ENCODE measurements around the gene GRAMD1C. TPM values are rescaled to one million over a fixed set of nuclear protein-coding genes. Genes with fewer than 3 reads are reported as not detected.

Gene GRAMD1C
- total and polyA plus RNA-seq, 9 of the 15 experiments (the other 6 are each of a cell fraction or from before 2014, with no cell fraction given) = not detected

DNA sequence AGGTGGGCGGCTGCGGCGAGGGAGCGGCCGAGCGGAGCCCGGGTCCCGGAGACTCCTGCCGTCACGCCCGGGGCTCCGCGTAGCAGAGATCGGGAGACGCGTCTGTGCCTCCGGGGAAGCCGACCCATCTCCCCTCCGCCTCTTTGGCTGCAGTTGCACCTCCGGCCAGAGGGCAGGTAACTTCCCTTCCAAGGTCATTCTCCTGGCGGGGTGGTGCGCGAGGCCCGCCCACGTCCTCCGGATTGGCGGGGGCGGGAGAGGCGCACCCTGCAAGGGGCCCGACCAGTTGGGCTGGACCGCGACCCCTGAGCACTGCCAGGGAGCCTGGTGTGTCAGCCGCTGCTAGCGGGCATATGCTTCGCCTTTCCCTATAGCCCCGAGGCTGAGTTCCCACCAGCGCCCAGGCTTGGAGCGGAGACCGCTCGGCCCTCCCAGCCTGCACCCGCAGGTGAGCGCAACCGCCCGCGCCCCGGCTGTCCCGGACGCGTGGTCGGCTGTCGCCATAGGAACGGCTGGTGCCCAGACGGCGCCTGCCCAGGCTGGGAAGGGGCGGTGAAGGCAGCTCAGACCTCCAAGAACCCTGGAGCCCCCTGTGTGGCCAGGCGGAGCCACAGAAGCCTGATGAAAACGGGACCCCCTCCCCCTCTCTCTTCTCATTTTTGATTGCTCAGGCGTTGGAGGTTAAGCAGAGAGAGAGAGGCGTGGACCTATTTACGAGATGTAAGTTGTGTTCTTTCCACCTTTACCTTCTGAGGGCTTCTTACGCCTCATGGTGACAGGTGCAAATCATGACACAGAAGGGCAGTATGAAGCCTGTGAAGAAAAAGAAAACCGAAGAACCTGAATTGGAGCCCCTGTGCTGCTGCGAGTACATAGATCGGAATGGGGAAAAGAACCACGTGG is 109.7 kb downstream of the GRAMD1C start:
- Histone ChIP-seq H2AFZ (ENCODE audit: low read depth, low read length) (peak overlapping the region; percentile 79), H3K4me3 (peak overlapping the region; percentile 43), H3K9me1 (ENCODE audit: control insufficient read depth, insufficient read depth, low read length) (no peaks in the 10 kb centered on the region), H3K36me3 (ENCODE audit: control insufficient read depth, insufficient read depth, low read length) (no peaks in the 10 kb centered on the region), H3K27me3 (ENCODE audit: control insufficient read depth in 2 of 2, insufficient read depth in 2 of 2, low read length in 2 of 2) (peaks cover 5 to 9% of the 10 kb centered on the region in 2 experiments; a peak in 4 of 5 replicates), H4K20me1 (replicated peaks; ENCODE audit: control insufficient read depth, insufficient read depth, low read length) (no peaks in the 10 kb centered on the region), H3K9me3 (replicated peaks; ENCODE audit: control insufficient read depth, insufficient read depth, low read depth, low read length) (no peaks in the 10 kb centered on the region), H3K4me2 (ENCODE audit: insufficient read depth, low read length) (peak overlapping the region; percentile 68), H3K9ac (ENCODE audit: insufficient read depth in 1 of 2, low read depth in 2 of 2, low read length in 2 of 2) (peak overlapping the region in 1 of 2 experiments; percentile 79; a peak in 2 of 4 replicates), H3K79me2 (ENCODE audit: control insufficient read depth, insufficient read depth, low read length) (no peaks in the 10 kb centered on the region), H3K4me1 (replicated peaks in 1 of 2; ENCODE audit: control insufficient read depth in 2 of 2, insufficient read depth in 2 of 2, low read length in 2 of 2) (peaks cover 0 to 15% of the 10 kb centered on the region in 2 experiments; a peak in 3 of 5 replicates), H3K27ac (ENCODE audit: extremely low read depth, low read depth, low read length) (no peak overlapping the region)
- ChIA-PET CTCF (ENCODE audit: low intra/inter-chr PET ratio) (no interaction called here), POLR2A (no interaction called here)
- no TSS peak for BruUV-seq (replicated peaks)
- FAIRE-seq (no peak), DNase-seq (ENCODE audit: extremely low read depth in 1 of 4, low spot score in 3 of 4) (peak in 2 of 4 experiments; percentile 10 to 49), ATAC-seq (peak; percentile 62)
- in situ Hi-C loops (cut with MboI) (no loop called here), intact Hi-C loops (cut with micrococcal nuclease) (no loop called here)
- WGBS (ENCODE audit: insufficient coverage, low coverage, missing lambda C conversion rate) = 27% methylated on average over 11 of the region's 65 CpGs
- peak; percentile 13 for TF ChIP-seq RBBP5 (IDR thresholded peaks at IDR 0.05; ENCODE audit: borderline replicate concordance, insufficient read depth, low read length, poor library complexity, severe bottlenecking)
- no peak for TF ChIP-seq SIRT6 (IDR thresholded peaks at IDR 0.05; ENCODE audit: low read depth, low read length)
- no peak for TF ChIP-seq ZNF408 (CRISPR knock-in tag; IDR thresholded peaks at IDR 0.05; ENCODE audit: low read depth)
- no peak for TF ChIP-seq ERF (CRISPR knock-in tag; IDR thresholded peaks at IDR 0.05)
- TF ChIP-seq ZNF124 (CRISPR knock-in tag; IDR thresholded peaks at IDR 0.05) = no peak
- peak; percentile 71; the same call in 1 of the 2 replicates for TF ChIP-seq ESRRA (IDR thresholded peaks at IDR 0.05; ENCODE audit: borderline replicate concordance, low read depth)
- TF ChIP-seq STAT5A (IDR thresholded peaks at IDR 0.05; ENCODE audit: borderline replicate concordance, low read length) = no peak
- TF ChIP-seq, protein P1, sequence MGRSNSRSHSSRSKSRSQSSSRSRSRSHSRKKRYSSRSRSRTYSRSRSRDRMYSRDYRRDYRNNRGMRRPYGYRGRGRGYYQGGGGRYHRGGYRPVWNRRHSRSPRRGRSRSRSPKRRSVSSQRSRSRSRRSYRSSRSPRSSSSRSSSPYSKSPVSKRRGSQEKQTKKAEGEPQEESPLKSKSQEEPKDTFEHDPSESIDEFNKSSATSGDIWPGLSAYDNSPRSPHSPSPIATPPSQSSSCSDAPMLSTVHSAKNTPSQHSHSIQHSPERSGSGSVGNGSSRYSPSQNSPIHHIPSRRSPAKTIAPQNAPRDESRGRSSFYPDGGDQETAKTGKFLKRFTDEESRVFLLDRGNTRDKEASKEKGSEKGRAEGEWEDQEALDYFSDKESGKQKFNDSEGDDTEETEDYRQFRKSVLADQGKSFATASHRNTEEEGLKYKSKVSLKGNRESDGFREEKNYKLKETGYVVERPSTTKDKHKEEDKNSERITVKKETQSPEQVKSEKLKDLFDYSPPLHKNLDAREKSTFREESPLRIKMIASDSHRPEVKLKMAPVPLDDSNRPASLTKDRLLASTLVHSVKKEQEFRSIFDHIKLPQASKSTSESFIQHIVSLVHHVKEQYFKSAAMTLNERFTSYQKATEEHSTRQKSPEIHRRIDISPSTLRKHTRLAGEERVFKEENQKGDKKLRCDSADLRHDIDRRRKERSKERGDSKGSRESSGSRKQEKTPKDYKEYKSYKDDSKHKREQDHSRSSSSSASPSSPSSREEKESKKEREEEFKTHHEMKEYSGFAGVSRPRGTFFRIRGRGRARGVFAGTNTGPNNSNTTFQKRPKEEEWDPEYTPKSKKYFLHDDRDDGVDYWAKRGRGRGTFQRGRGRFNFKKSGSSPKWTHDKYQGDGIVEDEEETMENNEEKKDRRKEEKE (IDR thresholded peaks at IDR 0.05; ENCODE audit: borderline replicate concordance in 1 of 2, control insufficient read depth in 1 of 2, low read depth in 2 of 2, low read length in 1 of 2) = no peak
- no peak for TF ChIP-seq PHF21A (IDR thresholded peaks at IDR 0.05; ENCODE audit: borderline replicate concordance, low read depth)
- peak; percentile 82 for TF ChIP-seq EGR1 (conservative IDR thresholded peaks at IDR 0.05)
- no peak for TF ChIP-seq ESRRB (CRISPR knock-in tag; IDR thresholded peaks at IDR 0.05; ENCODE audit: borderline replicate concordance)
- TF ChIP-seq SP1 (CRISPR knock-in tag; IDR thresholded peaks at IDR 0.05) = no peak
- TF ChIP-seq, protein P2, sequence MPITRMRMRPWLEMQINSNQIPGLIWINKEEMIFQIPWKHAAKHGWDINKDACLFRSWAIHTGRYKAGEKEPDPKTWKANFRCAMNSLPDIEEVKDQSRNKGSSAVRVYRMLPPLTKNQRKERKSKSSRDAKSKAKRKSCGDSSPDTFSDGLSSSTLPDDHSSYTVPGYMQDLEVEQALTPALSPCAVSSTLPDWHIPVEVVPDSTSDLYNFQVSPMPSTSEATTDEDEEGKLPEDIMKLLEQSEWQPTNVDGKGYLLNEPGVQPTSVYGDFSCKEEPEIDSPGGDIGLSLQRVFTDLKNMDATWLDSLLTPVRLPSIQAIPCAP (CRISPR knock-in tag; IDR thresholded peaks at IDR 0.05; ENCODE audit: borderline replicate concordance) = no peak
- TF ChIP-seq, protein P3, sequence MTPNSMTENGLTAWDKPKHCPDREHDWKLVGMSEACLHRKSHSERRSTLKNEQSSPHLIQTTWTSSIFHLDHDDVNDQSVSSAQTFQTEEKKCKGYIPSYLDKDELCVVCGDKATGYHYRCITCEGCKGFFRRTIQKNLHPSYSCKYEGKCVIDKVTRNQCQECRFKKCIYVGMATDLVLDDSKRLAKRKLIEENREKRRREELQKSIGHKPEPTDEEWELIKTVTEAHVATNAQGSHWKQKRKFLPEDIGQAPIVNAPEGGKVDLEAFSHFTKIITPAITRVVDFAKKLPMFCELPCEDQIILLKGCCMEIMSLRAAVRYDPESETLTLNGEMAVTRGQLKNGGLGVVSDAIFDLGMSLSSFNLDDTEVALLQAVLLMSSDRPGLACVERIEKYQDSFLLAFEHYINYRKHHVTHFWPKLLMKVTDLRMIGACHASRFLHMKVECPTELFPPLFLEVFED (CRISPR knock-in tag; conservative IDR thresholded peaks at IDR 0.05) = no peak
